Embryonic facial prominence (tissue), 1 donor: Measurements from ENCODE around the gene XPO4.
"Not testable (repeated sequence)": the region's sequence is repeated elsewhere in the genome, so short reads cannot be mapped to it uniquely, and the experiment has no call there.

Experiments used
- DNase-seq: peaks from one replicate; pipeline ENCODE4 v3.0.0-alpha.2; 2016; ENCODE audit errors: extremely low spot score

XPO4 gene

GRCh38 chr13:20902438-20903163 is at the start of gene XPO4:
Gene XPO4 (minus strand): TSS chr13:20902746. CDS start chr13:20902738, 8 bp downstream.
- DNase-seq = peak; percentile 50

- not testable (repeated sequence) for DNase-seq
These were observed 45.5 kb upstream of the XPO4 start for GRCh38 chr13:20948001-20948400.

GRCh38 chr13:20945952-20946383 is 43.4 kb upstream of the XPO4 start:
- no peak for DNase-seq

- no peak for DNase-seq
These were observed 40.5 kb upstream of the XPO4 start for GRCh38 chr13:20942938-20943559.

- not testable (repeated sequence) for DNase-seq
These were observed 38.0 kb upstream of the XPO4 start for GRCh38 chr13:20940511-20940910.

- DNase-seq = no peak
These were observed 37.5 kb upstream of the XPO4 start for GRCh38 chr13:20940083-20940482.

- DNase-seq = no peak
These were observed 37.1 kb upstream of the XPO4 start for GRCh38 chr13:20939662-20940061.

- DNase-seq = no peak
These were observed 35.8 kb upstream of the XPO4 start for GRCh38 chr13:20938302-20938701.

- DNase-seq = no peak
These were observed 25.2 kb upstream of the XPO4 start for GRCh38 chr13:20927596-20928257.

GRCh38 chr13:20925395-20925790 is 22.8 kb upstream of the XPO4 start:
- DNase-seq = not testable (repeated sequence)

GRCh38 chr13:20924758-20925394 is 22.3 kb upstream of the XPO4 start:
- DNase-seq = peak; percentile 56

- no peak for DNase-seq
These were observed 20.7 kb upstream of the XPO4 start for GRCh38 chr13:20923272-20923671.

- no peak for DNase-seq
These were observed 19.0 kb upstream of the XPO4 start for GRCh38 chr13:20921572-20921971.

GRCh38 chr13:20915676-20916075 is 13.1 kb upstream of the XPO4 start:
- not testable (repeated sequence) for DNase-seq

- no peak for DNase-seq
These were observed 8.5 kb upstream of the XPO4 start for GRCh38 chr13:20911037-20911436.

- DNase-seq = no peak
These were observed 6.4 kb upstream of the XPO4 start for GRCh38 chr13:20908714-20909497.

GRCh38 chr13:20904908-20905307 is 2.4 kb upstream of the XPO4 start:
- no peak for DNase-seq

GRCh38 chr13:20903164-20903475 is 574 bp upstream of the XPO4 start:
- peak; percentile 31 for DNase-seq

- no peak for DNase-seq
These were observed 693 bp downstream of the XPO4 start for GRCh38 chr13:20901668-20902437.

- no peak for DNase-seq
These were observed 8.3 kb downstream of the XPO4 start for GRCh38 chr13:20894245-20894644.

- no peak for DNase-seq
These were observed 10.8 kb downstream of the XPO4 start for GRCh38 chr13:20891768-20892167.
